Ovary (tissue), 3 donors: ENCODE results near the gene DUS4L.

Experiments
- CTCF ChIP-seq, 3 donors: fragments of 450-650 bp in 2 of 3; fragments of 200-600 bp in 1 of 3; IDR thresholded peaks; one replicate each; pipeline versions ENCODE4 v1.5.1 to v1.8.0; 2016 to 2022; ENCODE audit warnings: antibody characterized with exemption in 3 of 3, mild to moderate bottlenecking in 1 of 3
- EP300 ChIP-seq: sonication (generic); formaldehyde crosslinking; IDR thresholded peaks from one replicate; pipeline ENCODE4 v1.6.1; 2017; ENCODE audit warnings: antibody characterized with exemption
- POLR2A ChIP-seq: fragments of 450-650 bp; IDR thresholded peaks from one replicate; pipeline ENCODE4 v1.6.1; 2017; ENCODE audit warnings: antibody characterized with exemption, mild to moderate bottlenecking, moderate library complexity
- donor health status: DM: no; HTN: no; CAD: no.

- TF ChIP-seq CTCF (IDR thresholded peaks at IDR 0.05) (no peak), POLR2A (no peak), EP300 (no peak)
Measured at GRCh38 chr7:107627002-107627401, 63.2 kb downstream of the DUS4L start.
